Smooth muscle cell (in vitro differentiated cells): ENCODE results near the gene DCC. TPM values are rescaled to one million over a fixed set of nuclear protein-coding genes. Genes with fewer than 3 reads are reported as not detected.

Experiments used
- DNase-seq: peaks from one replicate; lab custom pipeline; 2025; ENCODE audit not compliant: unreplicated experiment; lab: John Stamatoyannopoulos, UW
- H2AFZ ChIP-seq: fragments of 200-600 bp; sonication (generic); 2 replicates; pipeline ENCODE4 v1.6.0; 2016; ENCODE audit warnings: antibody characterized with exemption, low read depth, mild to moderate bottlenecking
- H3F3A ChIP-seq: fragments of 200-600 bp; sonication (generic); 2 replicates; pipeline ENCODE4 v1.6.0; 2017; ENCODE audit warnings: antibody characterized with exemption, low read depth
- H3K27ac ChIP-seq: fragments of 200-600 bp; sonication (generic); 2 replicates; pipeline ENCODE4 v1.5.1; 2016; ENCODE audit warnings: low read depth, mild to moderate bottlenecking
- H3K27me3 ChIP-seq: fragments of 200-600 bp; sonication (generic); 2 replicates; pipeline ENCODE4 v1.6.1; 2016; ENCODE audit warnings: low read depth, mild to moderate bottlenecking
- H3K36me3 ChIP-seq: fragments of 200-600 bp; sonication (generic); 2 replicates; pipeline ENCODE4 v1.5.1; 2016; ENCODE audit warnings: low read depth
- H3K4me1 ChIP-seq: fragments of 200-600 bp; sonication (generic); 2 replicates; pipeline ENCODE4 v1.5.1; 2016; ENCODE audit warnings: low read depth
- H3K4me2 ChIP-seq: fragments of 200-600 bp; sonication (generic); 2 replicates; pipeline ENCODE4 v1.6.0; 2016; ENCODE audit warnings: mild to moderate bottlenecking
- H3K4me3 ChIP-seq: fragments of 200-600 bp; sonication (generic); 2 replicates; pipeline ENCODE4 v1.5.1; 2016; ENCODE audit warnings: mild to moderate bottlenecking
- H3K79me2 ChIP-seq: fragments of 200-600 bp; sonication (generic); 2 replicates; pipeline ENCODE4 v1.6.0; 2016; ENCODE audit warnings: low read depth, mild to moderate bottlenecking
- H3K9ac ChIP-seq: fragments of 200-600 bp; sonication (generic); 2 replicates; pipeline ENCODE4 v1.6.0; 2016; ENCODE audit warnings: low read depth
- H3K9me3 ChIP-seq: fragments of 200-600 bp; sonication (generic); replicated peaks from 2 replicates; pipeline ENCODE4 v1.5.1; 2016; ENCODE audit warnings: low read depth
- H4K20me1 ChIP-seq: fragments of 200-600 bp; sonication (generic); 2 replicates; pipeline ENCODE4 v1.6.0; 2016; ENCODE audit warnings: low read depth
- CTCF ChIP-seq: fragments of 200-600 bp; sonication (generic); IDR thresholded peaks from 2 replicates; pipeline ENCODE4 v1.5.1; 2017; ENCODE audit warnings: borderline replicate concordance, mild to moderate bottlenecking, antibody characterized with exemption; ENCODE audit not compliant: insufficient read depth, poor library complexity, severe bottlenecking
- WGBS: methylation state at CpG from one replicate; pipeline ENCODE4 v1.1.7; 2016; ENCODE audit warnings: low lambda C conversion rate; 5-methylcytosine and 5-hydroxymethylcytosine counted together
- polyA plus RNA-seq: library from polyadenylated mRNA; unstranded; fragments of >200 nt; fragmentation: Nextera tagmentation; extraction: Ambion mirVana; gene quantifications from 2 replicates; pipeline ENCODE4 v1.2.1, GENCODE V29; 2016
- total RNA-seq: library from RNA; depleted of rRNA; stranded (reverse); fragments of >200 nt; gene quantifications from 2 replicates; pipeline ENCODE4 v1.2.3, GENCODE V29; 2014

DCC gene
- total and polyA plus RNA-seq, 2 experiments from 2014 or later = not detected

GRCh38 chr18:52813635-52814416, 473.8 kb downstream of the DCC start:
- Histone ChIP-seq H3K4me2 (no peak overlapping the region), H3K27me3 (no peaks in the 10 kb centered on the region), H4K20me1 (no peaks in the 10 kb centered on the region), H3K9me3 (no peaks in the 10 kb centered on the region), H2AFZ (no peak overlapping the region), H3K9ac (no peak overlapping the region), H3K27ac (no peak overlapping the region), H3F3A (no peaks in the 10 kb centered on the region), H3K79me2 (no peaks in the 10 kb centered on the region), H3K4me1 (no peaks in the 10 kb centered on the region), H3K36me3 (no peaks in the 10 kb centered on the region), H3K4me3 (no peak overlapping the region)
- WGBS = 79% methylated on average over 1 of the region's 1 CpG
- no peak for TF ChIP-seq CTCF
- no peak for DNase-seq

- no peak overlapping the region for H3K27ac ChIP-seq
- H3K4me2 ChIP-seq = no peak overlapping the region
- H3K79me2 ChIP-seq = no peaks in the 10 kb centered on the region
- no peak overlapping the region for H3K9ac ChIP-seq
- no peaks in the 10 kb centered on the region for H4K20me1 ChIP-seq
- no peaks in the 10 kb centered on the region for H3K4me1 ChIP-seq
- no peaks in the 10 kb centered on the region for H3K27me3 ChIP-seq
- no peaks in the 10 kb centered on the region for H3F3A ChIP-seq
- TF ChIP-seq CTCF = no peak
- H3K36me3 ChIP-seq = no peaks in the 10 kb centered on the region
- H3K9me3 ChIP-seq = no peaks in the 10 kb centered on the region
- H2AFZ ChIP-seq = no peak overlapping the region
- WGBS = 86% methylated on average over 2 of the region's 2 CpGs
- H3K4me3 ChIP-seq = no peak overlapping the region
- DNase-seq = no peak
Observed at GRCh38 chr18:52815651-52816050, 475.7 kb downstream of the DCC start.

GRCh38 chr18:52816121-52816520, 476.1 kb downstream of the DCC start:
- H4K20me1 ChIP-seq = no peaks in the 10 kb centered on the region
- no peaks in the 10 kb centered on the region for H3F3A ChIP-seq
- 74% methylated on average over 4 of the region's 4 CpGs for WGBS
- H3K27ac ChIP-seq = no peak overlapping the region
- H3K4me2 ChIP-seq = no peak overlapping the region
- TF ChIP-seq CTCF = no peak
- H3K4me3 ChIP-seq = no peak overlapping the region
- no peak overlapping the region for H2AFZ ChIP-seq
- H3K27me3 ChIP-seq = no peaks in the 10 kb centered on the region
- no peaks in the 10 kb centered on the region for H3K9me3 ChIP-seq
- no peaks in the 10 kb centered on the region for H3K4me1 ChIP-seq
- H3K9ac ChIP-seq = no peak overlapping the region
- no peaks in the 10 kb centered on the region for H3K79me2 ChIP-seq
- no peak for DNase-seq
- no peaks in the 10 kb centered on the region for H3K36me3 ChIP-seq

- no peak overlapping the region for H3K9ac ChIP-seq
- H3K9me3 ChIP-seq = no peaks in the 10 kb centered on the region
- no peak overlapping the region for H3K4me2 ChIP-seq
- no peaks in the 10 kb centered on the region for H3K36me3 ChIP-seq
- no peaks in the 10 kb centered on the region for H3K27me3 ChIP-seq
- no peak overlapping the region for H3K27ac ChIP-seq
- no peak for TF ChIP-seq CTCF
- no peaks in the 10 kb centered on the region for H4K20me1 ChIP-seq
- H3K79me2 ChIP-seq = no peaks in the 10 kb centered on the region
- WGBS = 96% methylated on average over 1 of the region's 1 CpG
- H2AFZ ChIP-seq = no peak overlapping the region
- no peak for DNase-seq
- H3K4me1 ChIP-seq = no peaks in the 10 kb centered on the region
- H3K4me3 ChIP-seq = no peak overlapping the region
- H3F3A ChIP-seq = no peaks in the 10 kb centered on the region
Observed at GRCh38 chr18:52822160-52822559, 482.2 kb downstream of the DCC start.
